Small intestine (tissue), 7 donors: Measurements from ENCODE around the gene L3MBTL2. TPM values are rescaled to one million over a fixed set of nuclear protein-coding genes. Genes with fewer than 3 reads are reported as not detected.

Experiments
- DNase-seq, 2 donors: peaks; one replicate each; pipeline versions ENCODE4 v3.0.0 to v3.0.0-alpha.2; 2013
- FAIRE-seq: peaks from 2 replicates; lab custom pipeline; 2012; peaks lifted over from hg19 to GRCh38; lab: Jason Lieb, UNC
- H3K27ac ChIP-seq, 3 donors: one replicate each; pipeline ENCODE4 v1.5.1; 2013; ENCODE audit warnings: low read length in 2 of 3, mild to moderate bottlenecking in 2 of 3, control low read depth in 1 of 3, inconsistent platforms in 1 of 3, low read depth in 1 of 3, moderate library complexity in 1 of 3
- H3K27me3 ChIP-seq, 3 donors: one replicate each; pipeline ENCODE4 v1.6.1; 2013; ENCODE audit warnings: low read length in 3 of 3, inconsistent platforms in 1 of 3; ENCODE audit not compliant: control insufficient read depth in 3 of 3, insufficient read depth in 3 of 3
- H3K36me3 ChIP-seq, 3 donors: one replicate each; pipeline ENCODE4 v1.6.1; 2013; ENCODE audit warnings: low read length in 3 of 3, inconsistent platforms in 1 of 3, low read depth in 1 of 3, mild to moderate bottlenecking in 1 of 3, moderate library complexity in 1 of 3; ENCODE audit not compliant: control insufficient read depth in 3 of 3, insufficient read depth in 2 of 3
- H3K4me1 ChIP-seq, 3 donors: one replicate each; pipeline ENCODE4 v1.6.1; 2013; ENCODE audit warnings: low read length in 2 of 3, inconsistent platforms in 1 of 3, low read depth in 1 of 3, mild to moderate bottlenecking in 1 of 3, moderate library complexity in 1 of 3; ENCODE audit not compliant: control insufficient read depth in 3 of 3, insufficient read depth in 2 of 3
- H3K4me3 ChIP-seq, 3 donors: one replicate each; pipeline ENCODE4 v1.5.1; 2013; ENCODE audit warnings: low read length in 3 of 3, control low read depth in 1 of 3, inconsistent platforms in 1 of 3, low read depth in 1 of 3, mild to moderate bottlenecking in 1 of 3, moderate library complexity in 1 of 3
- H3K9me3 ChIP-seq, 2 donors: one replicate each; pipeline ENCODE4 v1.6.1; 2013; ENCODE audit warnings: low read depth in 1 of 2, low read length in 1 of 2; ENCODE audit not compliant: control insufficient read depth in 2 of 2, insufficient read depth in 1 of 2
- WGBS, 3 donors: extraction: QIAGEN DNeasy Blood & Tissue Kit; methylation state at CpG; one replicate each; pipeline ENCODE4 v1.1.7; 2013; 5-methylcytosine and 5-hydroxymethylcytosine counted together
- polyA plus RNA-seq, 4 donors: library from polyadenylated mRNA; stranded (reverse) in 3 of 4; unstranded in 1 of 4; fragments of 200-250 nt in 3 of 4; fragments of 120-200 nt in 1 of 4; gene quantifications; one replicate each; pipeline versions ENCODE4 v1.2.1 to v1.2.3, GENCODE V29; 2013
- donor health status: healthy with polysubstance abuse.
- donor health status: control.
- donor health status: control.
- donor health status: Bipolar disorder and iron deficiency.
- donor health status: healthy.

L3MBTL2 gene
- polyA plus RNA-seq, 4 donors = 10.1 to 16.2 (median 13.4) TPM

DNA sequence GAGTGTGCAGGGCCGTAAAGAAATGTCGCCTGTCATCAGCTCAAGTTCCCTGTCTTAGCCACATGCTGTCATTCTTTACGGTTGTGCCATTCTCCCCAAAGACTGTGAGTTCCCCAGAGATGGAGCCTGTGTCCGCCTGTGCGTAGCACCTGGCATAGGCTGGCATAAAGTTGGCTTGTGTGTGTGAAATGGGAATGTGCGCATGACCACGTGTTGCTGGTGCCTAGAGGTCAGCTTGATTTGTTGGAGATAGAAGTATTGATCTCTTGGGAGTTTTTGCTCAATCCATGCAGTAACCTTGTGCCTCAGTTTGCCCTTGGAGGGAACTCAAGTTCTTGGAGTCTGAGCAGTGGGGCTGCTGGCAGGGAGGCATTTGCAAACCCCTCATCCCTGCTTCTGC is 26.3 kb downstream of the L3MBTL2 start:
- Histone ChIP-seq H3K27ac (no peak overlapping the region), H3K27me3 (no peaks in the 10 kb centered on the region), H3K36me3 (peaks cover 7 to 48% (median 10%) of the 10 kb centered on the region in 3 donors), H3K9me3 (no peaks in the 10 kb centered on the region), H3K4me1 (no peaks in the 10 kb centered on the region), H3K4me3 (no peak overlapping the region)
- DNase-seq (no peak), FAIRE-seq (no peak)
- WGBS, 3 donors = 78 to 84% (median 79%) methylated on average over 7 of the region's 7 CpGs

DNA sequence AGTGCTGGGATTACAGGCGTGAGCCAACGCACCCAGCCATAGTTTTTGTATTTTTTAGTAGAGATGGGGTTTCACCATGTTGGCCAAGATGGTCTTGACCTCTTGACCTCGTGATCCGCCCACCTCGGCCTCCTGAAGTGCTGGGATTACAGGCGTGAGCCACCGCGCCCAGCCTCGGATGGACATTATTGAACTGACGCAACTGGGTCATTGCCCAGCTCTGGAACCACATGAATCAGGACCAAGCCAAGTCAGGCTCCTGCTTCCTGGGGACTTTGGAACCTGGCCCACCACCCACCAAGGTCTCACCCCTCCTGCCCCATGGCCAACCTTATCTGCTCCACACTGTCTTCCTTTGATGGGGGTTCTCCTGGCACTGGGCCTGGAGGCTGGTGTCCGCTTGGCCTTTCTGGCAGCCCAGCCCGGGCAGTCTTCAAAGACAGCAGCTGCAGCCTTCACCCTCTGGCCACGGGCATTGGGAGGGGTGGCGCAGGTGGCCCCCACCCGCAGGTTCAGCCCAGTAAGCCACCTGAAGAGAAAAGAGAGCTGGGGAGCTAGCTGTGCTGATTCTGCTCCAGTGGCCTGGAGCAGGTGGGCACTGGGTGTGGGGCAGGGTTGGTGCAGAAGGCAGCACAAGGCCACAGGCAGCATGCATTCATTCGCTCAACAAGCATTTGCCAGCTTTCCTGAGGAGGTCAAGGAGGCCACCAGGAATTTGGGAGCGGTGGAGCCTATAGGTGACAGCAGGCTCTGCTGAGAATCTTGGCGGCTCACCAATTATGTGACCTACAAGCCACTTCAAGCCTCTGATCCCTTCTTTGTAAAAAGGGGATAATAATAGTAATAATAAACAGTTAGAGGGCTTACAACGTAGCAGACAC is 29.9 kb downstream of the L3MBTL2 start:
- H3K27me3 ChIP-seq = no peaks in the 10 kb centered on the region
- FAIRE-seq (no peak), DNase-seq (no peak)
- no peak overlapping the region for H3K27ac ChIP-seq
- no peak overlapping the region for H3K4me3 ChIP-seq
- H3K4me1 ChIP-seq = peaks cover 0 to 6% (median 2%) of the 10 kb centered on the region in 3 donors
- H3K36me3 ChIP-seq = peaks cover 2 to 19% (median 2%) of the 10 kb centered on the region in 3 donors
- H3K9me3 ChIP-seq = no peaks in the 10 kb centered on the region
- WGBS, 3 donors = 65 to 79% (median 76%) methylated on average over 19 of the region's 19 CpGs

DNA sequence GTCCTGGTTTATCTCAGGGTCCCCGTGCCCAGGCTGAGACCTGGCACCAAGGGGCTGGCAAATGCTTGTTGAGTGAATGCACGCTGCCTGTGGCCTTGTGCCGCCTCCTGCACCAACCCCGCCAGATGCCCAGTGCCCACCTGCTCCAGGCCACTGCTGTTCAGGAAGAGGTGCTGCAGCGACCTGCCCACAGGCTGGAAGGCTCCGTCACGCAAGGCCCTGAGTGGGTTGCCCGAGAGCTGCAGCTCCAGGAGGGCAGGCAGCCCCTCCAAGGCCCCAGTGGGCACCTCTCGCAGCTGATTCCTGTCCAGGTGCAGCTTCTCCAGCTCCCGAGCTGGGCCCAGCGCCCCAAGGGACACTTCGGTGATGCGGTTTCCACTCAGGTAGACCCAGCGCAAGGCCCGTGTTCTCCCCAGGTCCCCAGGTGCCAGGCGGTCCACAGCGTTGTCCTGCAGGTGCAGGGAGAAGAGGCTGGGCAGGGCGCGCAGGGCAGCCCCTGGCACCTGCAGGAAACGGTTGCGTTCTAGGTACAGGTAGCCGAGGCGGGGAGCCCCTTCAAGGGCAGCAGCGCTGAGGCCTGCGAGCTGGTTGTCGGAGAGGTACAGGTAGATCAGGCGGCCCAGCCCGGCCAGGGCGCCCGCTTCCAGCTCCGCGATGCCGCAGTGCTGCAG is 32.1 kb downstream of the L3MBTL2 start:
- DNase-seq (no peak), FAIRE-seq (no peak)
- Histone ChIP-seq H3K36me3 (no peaks in the 10 kb centered on the region), H3K4me3 (peak overlapping the region in 2 of 3 donors; percentile 30 to 54), H3K4me1 (peaks cover 0 to 6% (median 2%) of the 10 kb centered on the region in 3 donors), H3K27me3 (no peaks in the 10 kb centered on the region), H3K27ac (no peak overlapping the region), H3K9me3 (no peaks in the 10 kb centered on the region)
- WGBS, 3 donors = 36 to 46% (median 42%) methylated on average over 29 to 33 of the region's 33 CpGs

DNA sequence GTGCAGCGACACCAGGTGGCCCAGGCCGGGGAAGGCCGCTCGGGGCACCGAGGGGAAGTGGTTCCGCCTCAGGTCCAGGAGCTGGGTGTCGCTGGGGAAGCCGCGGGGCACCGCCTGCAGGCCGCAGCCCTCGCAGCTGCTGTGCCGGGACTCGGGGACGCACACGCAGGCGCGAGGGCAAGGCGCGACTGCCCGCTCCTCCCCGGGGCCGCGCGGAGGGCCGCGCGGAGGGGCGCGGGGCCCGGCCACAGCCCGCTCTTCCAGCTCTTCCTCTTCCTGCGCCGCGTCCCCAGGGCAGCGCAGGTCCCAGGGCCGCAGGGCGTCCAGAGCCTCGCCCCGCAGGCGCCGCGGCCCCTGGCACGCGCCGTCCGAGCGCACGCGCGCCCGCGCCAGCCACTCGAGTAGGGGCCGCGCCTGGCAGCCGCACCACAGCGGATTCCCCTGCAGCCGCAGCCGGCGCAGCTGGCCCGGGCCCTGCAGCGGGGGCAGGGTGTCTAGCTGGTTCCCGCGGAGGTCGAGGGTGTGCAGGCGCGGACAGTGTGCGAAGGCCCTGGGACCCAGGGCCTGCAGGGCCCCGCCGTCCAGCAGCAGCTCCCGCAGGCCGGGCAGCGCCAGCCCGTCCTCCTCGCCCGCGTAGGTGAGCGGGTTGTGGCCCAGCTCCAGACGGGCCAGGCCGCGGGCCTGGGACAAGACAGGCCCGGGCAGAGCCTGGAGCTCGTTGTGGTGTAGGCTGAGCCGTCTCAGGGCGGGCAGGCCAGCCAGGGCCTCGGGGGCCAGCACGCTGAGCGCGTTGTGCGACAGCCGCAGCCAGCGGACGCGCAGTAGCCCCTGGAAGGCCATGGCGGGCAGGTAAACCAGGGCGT is 32.8 kb downstream of the L3MBTL2 start:
- peak overlapping the region; percentile 30 to 54 (median 36) for H3K4me3 ChIP-seq
- WGBS, 3 donors = 20 to 30% (median 27%) methylated on average over 55 to 97 of the region's 97 CpGs
- H3K27me3 ChIP-seq = no peaks in the 10 kb centered on the region
- no peaks in the 10 kb centered on the region for H3K9me3 ChIP-seq
- DNase-seq (peak; percentile 82 to 90), FAIRE-seq (no peak)
- H3K4me1 ChIP-seq = peaks cover 0 to 6% (median 2%) of the 10 kb centered on the region in 3 donors
- H3K27ac ChIP-seq = no peak overlapping the region
- H3K36me3 ChIP-seq = no peaks in the 10 kb centered on the region

DNA sequence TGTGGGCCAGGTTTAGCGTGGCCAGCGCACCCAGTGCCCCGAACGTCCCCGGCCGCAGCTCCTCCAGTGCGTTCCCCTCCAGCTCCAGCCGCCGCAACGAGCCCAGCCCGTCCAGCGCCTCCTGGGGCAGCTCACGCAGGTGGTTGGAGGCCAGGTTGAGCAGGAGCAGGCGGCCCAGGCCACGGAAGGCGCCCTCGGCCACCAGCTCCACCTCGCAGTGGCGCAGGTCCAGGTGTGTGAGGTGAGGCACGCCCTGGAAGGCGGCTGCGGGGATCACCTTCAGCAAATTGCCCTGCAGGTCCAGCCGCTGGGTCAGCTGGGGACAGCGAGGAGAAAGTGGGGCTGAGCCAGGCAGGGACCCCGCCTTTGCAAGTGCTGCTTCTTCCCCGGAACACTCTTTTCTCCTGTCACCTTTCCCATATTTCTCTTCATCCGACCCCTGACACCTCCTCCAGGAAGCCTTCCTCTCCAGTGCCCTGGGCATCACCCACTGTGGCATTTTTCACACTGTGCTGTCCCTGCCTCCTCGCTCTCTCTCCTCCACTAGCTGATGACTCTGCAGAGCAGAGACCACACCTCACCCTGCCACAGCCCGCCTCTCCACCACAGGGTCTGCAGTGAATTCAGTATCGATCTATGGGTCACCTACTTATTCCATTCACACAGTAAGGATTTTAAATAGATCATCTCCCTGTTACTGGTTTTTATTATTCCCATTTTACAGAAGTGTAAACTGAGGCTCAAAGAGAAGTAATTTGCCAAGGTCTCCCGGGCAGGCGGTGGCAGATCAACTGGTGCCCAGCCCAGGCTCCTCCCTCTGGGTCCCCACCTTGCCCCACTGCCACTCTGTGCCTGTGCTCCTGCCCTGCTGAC is 33.7 kb downstream of the L3MBTL2 start:
- 90 to 93% (median 91%) methylated on average over 27 to 32 of the region's 32 CpGs for WGBS, 3 donors
- Histone ChIP-seq H3K9me3 (no peaks in the 10 kb centered on the region), H3K27ac (no peak overlapping the region), H3K27me3 (no peaks in the 10 kb centered on the region), H3K36me3 (no peaks in the 10 kb centered on the region), H3K4me3 (no peak overlapping the region), H3K4me1 (peaks cover 0 to 6% (median 2%) of the 10 kb centered on the region in 3 donors)
- no peak for DNase-seq
- FAIRE-seq = no peak

DNA sequence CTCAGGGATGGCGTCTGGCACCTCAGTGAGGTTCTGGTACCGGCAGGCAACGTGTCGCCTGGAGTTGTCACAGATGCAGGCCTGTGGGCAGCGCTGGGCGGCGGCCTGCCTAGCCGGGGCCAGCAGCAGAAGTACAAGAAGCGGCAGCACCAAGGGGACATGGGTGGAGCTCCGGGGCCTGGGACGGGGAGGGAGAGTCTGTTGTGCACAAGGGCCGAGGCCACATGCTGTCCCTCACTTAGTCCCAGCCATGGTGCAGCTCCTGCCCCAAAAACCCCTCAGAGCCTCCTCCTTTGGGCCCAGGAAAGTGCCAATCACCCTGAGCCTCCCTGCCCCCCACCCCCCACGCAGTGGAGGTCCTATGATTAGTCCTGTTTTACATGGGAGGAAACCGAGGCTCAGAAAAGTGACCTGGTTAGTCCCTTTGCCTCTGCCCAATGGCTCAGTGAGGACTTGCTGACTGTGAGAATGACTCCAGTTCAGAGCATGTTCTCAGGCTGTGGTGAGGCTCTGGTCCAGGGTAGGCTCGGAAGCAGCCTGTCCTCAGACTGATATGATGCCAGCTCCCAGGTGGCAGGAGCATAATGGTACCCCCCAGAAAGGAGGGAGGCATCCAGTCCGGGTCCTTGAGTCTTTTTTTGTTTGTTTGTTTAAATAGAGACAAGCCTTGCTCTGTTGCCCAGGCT is 34.5 kb downstream of the L3MBTL2 start:
- no peak overlapping the region for H3K27ac ChIP-seq
- DNase-seq = no peak
- no peaks in the 10 kb centered on the region for H3K9me3 ChIP-seq
- H3K27me3 ChIP-seq = no peaks in the 10 kb centered on the region
- H3K36me3 ChIP-seq = no peaks in the 10 kb centered on the region
- WGBS, 3 donors = 55 to 77% (median 64%) methylated on average over 16 of the region's 16 CpGs
- peaks cover 0 to 6% (median 2%) of the 10 kb centered on the region in 3 donors for H3K4me1 ChIP-seq
- no peak overlapping the region for H3K4me3 ChIP-seq
- no peak for FAIRE-seq

DNA sequence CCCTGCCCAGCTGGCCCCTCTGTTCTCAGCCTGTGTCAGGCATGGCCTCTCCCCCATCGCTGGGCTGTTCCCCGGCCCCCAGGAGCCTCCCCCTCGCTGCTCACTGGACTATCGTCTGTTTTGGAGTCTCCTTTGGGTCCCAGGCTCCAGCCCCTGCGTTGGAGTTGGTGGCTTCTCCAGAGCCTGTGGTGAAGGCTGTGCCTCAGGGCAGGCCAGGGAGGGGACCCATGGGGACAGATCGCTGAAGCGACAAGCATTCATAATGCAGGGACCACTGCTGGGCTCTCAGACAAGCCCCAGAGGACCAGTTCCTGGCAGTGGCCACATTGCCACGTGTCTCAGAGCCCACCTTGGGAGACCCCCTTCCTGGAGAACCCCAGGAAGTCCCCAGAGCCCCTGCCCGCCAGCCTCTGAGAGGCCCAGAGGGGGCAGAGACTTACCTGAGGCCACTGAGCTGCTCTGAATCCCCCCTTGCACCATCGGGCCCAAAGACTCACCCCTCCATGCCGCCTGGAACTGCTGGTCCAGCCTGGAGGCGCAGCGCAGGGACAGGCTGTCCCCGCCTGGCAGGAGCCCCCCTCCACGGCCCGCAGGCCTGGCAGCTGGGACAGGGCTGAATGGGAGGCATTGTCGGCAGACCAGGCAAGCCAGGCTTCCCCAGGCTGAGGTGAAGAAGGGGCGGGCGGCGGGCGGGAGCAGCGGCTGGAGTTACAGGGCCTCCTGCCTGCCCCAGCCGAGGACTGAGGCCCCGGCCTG is 35.4 kb downstream of the L3MBTL2 start, which contains the start of gene CHADL:
Gene CHADL, minus strand, starts transcription at position 555 of the 756 bp plus-strand sequence. Its CDS starts 50 bp downstream, at position 505.
- WGBS, 3 donors = 62 to 66% (median 63%) methylated on average over 22 to 24 of the region's 24 CpGs
- DNase-seq (no peak), FAIRE-seq (no peak)
- Histone ChIP-seq H3K27me3 (no peaks in the 10 kb centered on the region), H3K4me1 (peaks cover 0 to 6% (median 2%) of the 10 kb centered on the region in 3 donors), H3K9me3 (no peaks in the 10 kb centered on the region), H3K4me3 (no peak within 1 kb of the TSS), H3K27ac (no peak within 1 kb of the TSS), H3K36me3 (peaks cover 0 to 7% (median 0%) of the 10 kb centered on the region in 3 donors)
